Gastrocnemius medialis (tissue), 4 donors: ENCODE measurements around the gene WNT3A. TPM values are rescaled to one million over a fixed set of nuclear protein-coding genes. Genes with fewer than 3 reads are reported as not detected.
A peak's percentile ranks its signal among the peaks of the same experiment; 100 is the strongest.

Experiments used
- ATAC-seq, 2 donors: fragments of 150-250 bp; one replicate each; pipeline ENCODE4 v1.9.1; 2016
- DNase-seq, 2 donors: peaks; one replicate each; pipeline ENCODE4 v3.0.0-alpha.2; 2019
- H3K27ac ChIP-seq, 4 donors: fragments of 200-600 bp; sonication (generic); 1 replicate in 1 of 4; 2 replicates in 3 of 4; pipeline ENCODE4 v1.5.1; 2016 to 2018; ENCODE audit warnings: mild to moderate bottlenecking in 2 of 4, moderate library complexity in 1 of 4
- H3K27me3 ChIP-seq, 3 donors: fragments of 200-600 bp; sonication (generic) in 2 of 3; 1 replicate in 1 of 3; 2 replicates in 2 of 3; pipeline versions ENCODE4 v1.5.1 to v1.6.0; 2016 to 2019; ENCODE audit warnings: mild to moderate bottlenecking in 1 of 3, moderate library complexity in 1 of 3
- H3K36me3 ChIP-seq, 2 donors: fragments of 200-600 bp; sonication (generic) in 1 of 2; one replicate each; pipeline ENCODE4 v1.5.1; 2017 to 2018
- H3K4me1 ChIP-seq, 2 donors: fragments of 200-600 bp; sonication (generic) in 1 of 2; one replicate each; pipeline ENCODE4 v1.5.1; 2016 to 2017; ENCODE audit warnings: mild to moderate bottlenecking in 2 of 2
- H3K4me3 ChIP-seq, 4 donors: fragments of 200-600 bp; sonication (generic) in 3 of 4; 1 replicate in 1 of 4; 2 replicates in 3 of 4; pipeline ENCODE4 v1.5.1; 2016 to 2019; ENCODE audit warnings: mild to moderate bottlenecking in 2 of 4
- H3K9me3 ChIP-seq, 3 donors: fragments of 200-600 bp; sonication (generic) in 2 of 3; 1 replicate in 1 of 3; 2 replicates in 2 of 3; pipeline ENCODE4 v1.5.1; 2016 to 2019
- POLR2A ChIP-seq, 2 donors: fragments of 450-650 bp; IDR thresholded peaks; one replicate each; pipeline ENCODE4 v1.6.1; 2017; ENCODE audit warnings: antibody characterized with exemption in 2 of 2, mild to moderate bottlenecking in 2 of 2, moderate library complexity in 2 of 2
- in situ Hi-C, 4 donors: fragments of 200-750 bp; cut with MboI; loops; one replicate each; pipeline versions ENCODE4 v1.15.0 to v1.8.0; 2017; ENCODE audit warnings: low sequenced_read_pairs in 4 of 4
- intact Hi-C: fragments of 100-400 bp; cut with DNase I; formaldehyde crosslinking; loops from one replicate; pipeline ENCODE4 v1.15.1; 2023; ENCODE audit warnings: low total_unique reads
- total RNA-seq, 4 donors: library from RNA; depleted of rRNA; stranded (reverse); fragments of >200 nt; gene quantifications; one replicate each; pipeline versions ENCODE4 v1.1.0 to v1.2.3, GENCODE V29; 2016
- TF ChIP-seq, protein P1 (sequence below), 5 experiments: fragments of 450-650 bp in 3 of 5; fragments of 200-600 bp in 2 of 5; sonication (generic) in 2 of 5; IDR thresholded peaks in 4 of 5; conservative IDR thresholded peaks in 1 of 5; 1 replicate in 4 of 5; 2 replicates in 1 of 5; pipeline ENCODE4 v1.5.1; 2016 to 2019; ENCODE audit warnings: antibody characterized with exemption in 5 of 5, mild to moderate bottlenecking in 3 of 5, moderate library complexity in 3 of 5

Gene WNT3A
- total RNA-seq, 4 donors from 2014 or later, result not detected

DNA sequence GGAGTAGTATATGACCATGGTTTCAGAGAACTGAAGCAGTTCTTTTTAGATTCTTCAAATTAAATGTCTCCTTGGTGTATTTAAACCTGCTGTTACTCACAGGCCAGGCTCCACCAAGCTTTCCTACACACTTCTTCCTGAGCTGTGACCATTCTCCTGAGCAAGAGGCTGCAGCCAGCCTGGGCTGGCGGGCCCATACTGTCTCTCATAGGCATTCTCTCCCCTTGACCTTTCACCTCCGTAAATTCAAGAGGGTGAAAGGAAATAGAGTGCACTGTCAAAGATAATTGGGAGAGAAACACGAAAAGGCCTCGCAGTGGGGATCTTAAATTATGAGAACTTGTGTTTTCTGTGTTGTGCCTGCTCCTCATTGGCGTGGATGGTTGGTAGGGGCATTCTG lies 78.0 kb downstream of the WNT3A start:
- ATAC-seq (no peak), DNase-seq (no peak)
- Histone ChIP-seq H3K4me1 (peaks cover 66 to 71% of the 10 kb centered on the region in 2 donors), H3K36me3 (no peaks in the 10 kb centered on the region), H3K27me3 (no peaks in the 10 kb centered on the region), H3K9me3 (no peaks in the 10 kb centered on the region), H3K27ac (peak overlapping the region; percentile 89 to 96 (median 92)), H3K4me3 (peak overlapping the region; percentile 70 to 94 (median 90))
- no peak for TF ChIP-seq POLR2A (IDR thresholded peaks at IDR 0.05)
- TF ChIP-seq, protein P1, sequence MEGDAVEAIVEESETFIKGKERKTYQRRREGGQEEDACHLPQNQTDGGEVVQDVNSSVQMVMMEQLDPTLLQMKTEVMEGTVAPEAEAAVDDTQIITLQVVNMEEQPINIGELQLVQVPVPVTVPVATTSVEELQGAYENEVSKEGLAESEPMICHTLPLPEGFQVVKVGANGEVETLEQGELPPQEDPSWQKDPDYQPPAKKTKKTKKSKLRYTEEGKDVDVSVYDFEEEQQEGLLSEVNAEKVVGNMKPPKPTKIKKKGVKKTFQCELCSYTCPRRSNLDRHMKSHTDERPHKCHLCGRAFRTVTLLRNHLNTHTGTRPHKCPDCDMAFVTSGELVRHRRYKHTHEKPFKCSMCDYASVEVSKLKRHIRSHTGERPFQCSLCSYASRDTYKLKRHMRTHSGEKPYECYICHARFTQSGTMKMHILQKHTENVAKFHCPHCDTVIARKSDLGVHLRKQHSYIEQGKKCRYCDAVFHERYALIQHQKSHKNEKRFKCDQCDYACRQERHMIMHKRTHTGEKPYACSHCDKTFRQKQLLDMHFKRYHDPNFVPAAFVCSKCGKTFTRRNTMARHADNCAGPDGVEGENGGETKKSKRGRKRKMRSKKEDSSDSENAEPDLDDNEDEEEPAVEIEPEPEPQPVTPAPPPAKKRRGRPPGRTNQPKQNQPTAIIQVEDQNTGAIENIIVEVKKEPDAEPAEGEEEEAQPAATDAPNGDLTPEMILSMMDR (IDR thresholded peaks at IDR 0.05 in 4 of 5, conservative IDR thresholded peaks at IDR 0.05 in 1 of 5), result no peak
- intact Hi-C loops, result loop anchor here (1.0 to 10.0 kb wide), 5 partner anchors 24 to 1540 kb away; partner anchors contain the start of genes COQ8A, TAF5L, URB2 and WNT9A
- in situ Hi-C loops, result loop anchor here in 1 of 4 donors (25.0 kb wide), 1 partner anchor 322 kb away; no protein-coding TSS in a partner anchor

DNA sequence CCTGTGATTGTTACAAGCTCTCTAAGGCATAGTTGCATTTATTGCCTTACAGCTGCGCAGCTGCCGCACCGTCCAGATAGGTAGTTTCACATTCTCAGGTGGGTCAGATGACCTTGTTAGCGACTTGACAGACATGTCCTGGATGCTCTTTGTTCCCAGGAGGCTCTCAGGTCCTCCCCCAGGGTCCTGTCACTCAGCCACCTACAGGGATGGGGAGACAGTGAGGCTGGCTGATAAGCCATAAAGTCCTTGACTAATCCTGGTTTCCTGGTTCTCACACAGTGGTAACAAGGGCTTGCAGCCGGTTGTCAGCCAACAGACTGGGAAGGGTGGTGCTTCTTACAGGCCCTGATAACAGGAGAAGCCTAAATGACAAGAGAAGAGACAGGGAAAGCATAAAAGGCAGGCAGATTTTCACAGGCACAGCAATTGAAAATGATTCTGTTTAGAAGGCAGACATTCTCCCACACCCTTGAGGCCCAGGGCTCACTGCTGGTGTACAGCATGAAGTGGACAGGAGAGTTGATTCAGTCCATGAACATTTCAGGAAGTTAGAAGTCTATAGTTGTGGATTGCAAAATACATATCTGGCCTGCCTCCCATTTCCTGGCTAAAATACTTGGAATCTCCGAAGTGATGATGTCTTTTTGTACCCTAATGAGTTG lies 78.6 kb downstream of the WNT3A start:
- in situ Hi-C loops (loop anchor here in 1 of 4 donors (25.0 kb wide), 1 partner anchor 323 kb away; no protein-coding TSS in a partner anchor), intact Hi-C loops (loop anchor here (10.0 kb wide), 4 partner anchors 141 to 1539 kb away; partner anchors contain the start of genes COQ8A, TAF5L, URB2 and WNT9A)
- no peak for DNase-seq
- TF ChIP-seq, protein P1 (IDR thresholded peaks at IDR 0.05 in 4 of 5, conservative IDR thresholded peaks at IDR 0.05 in 1 of 5), result no peak
- TF ChIP-seq POLR2A (IDR thresholded peaks at IDR 0.05), result no peak
- no peak for ATAC-seq
- H3K27ac ChIP-seq, result peak overlapping the region; percentile 89 to 96 (median 92)
- H3K27me3 ChIP-seq, result no peaks in the 10 kb centered on the region
- peaks cover 72 to 78% of the 10 kb centered on the region in 2 donors for H3K4me1 ChIP-seq
- H3K36me3 ChIP-seq, result no peaks in the 10 kb centered on the region
- H3K4me3 ChIP-seq, result peak overlapping the region; percentile 70 to 94 (median 90)
- H3K9me3 ChIP-seq, result no peaks in the 10 kb centered on the region

- H3K4me1 ChIP-seq, result peaks cover 88 to 89% of the 10 kb centered on the region in 2 donors
- DNase-seq (no peak), ATAC-seq (no peak)
- no peaks in the 10 kb centered on the region for H3K9me3 ChIP-seq
- no peak for TF ChIP-seq POLR2A (IDR thresholded peaks at IDR 0.05)
- TF ChIP-seq, protein P1 (IDR thresholded peaks at IDR 0.05 in 4 of 5, conservative IDR thresholded peaks at IDR 0.05 in 1 of 5), result peak in 1 of 5 experiments; percentile 7
- H3K36me3 ChIP-seq, result no peaks in the 10 kb centered on the region
- H3K27me3 ChIP-seq, result no peaks in the 10 kb centered on the region
- H3K4me3 ChIP-seq, result peak overlapping the region in 1 of 4 donors; percentile 20
- in situ Hi-C loops (loop anchor here in 1 of 4 donors (25.0 kb wide), 1 partner anchor 326 kb away; no protein-coding TSS in a partner anchor), intact Hi-C loops (loop anchor here (10.0 kb wide), 4 partner anchors 143 to 1537 kb away; partner anchors contain the start of genes COQ8A, TAF5L, URB2 and WNT9A)
- peak overlapping the region; percentile 35 to 93 (median 46) for H3K27ac ChIP-seq
These were observed 81.0 kb downstream of the WNT3A start for GRCh38 chr1:228087771-228088251.

GRCh38 chr1:228088586-228089498 lies 82.0 kb downstream of the WNT3A start:
- in situ Hi-C loops, result loop anchor here in 1 of 4 donors (25.0 kb wide), 1 partner anchor 327 kb away; no protein-coding TSS in a partner anchor
- no peak for TF ChIP-seq POLR2A (IDR thresholded peaks at IDR 0.05)
- TF ChIP-seq, protein P1 (IDR thresholded peaks at IDR 0.05 in 4 of 5, conservative IDR thresholded peaks at IDR 0.05 in 1 of 5), result no peak
- peaks cover 87 to 89% of the 10 kb centered on the region in 2 donors for H3K4me1 ChIP-seq
- DNase-seq (peak in 1 of 2 donors; percentile 10), ATAC-seq (peak in 1 of 2 donors; percentile 11)
- no peak overlapping the region for H3K4me3 ChIP-seq
- H3K36me3 ChIP-seq, result no peaks in the 10 kb centered on the region
- intact Hi-C loops, result loop anchor here (10.0 kb wide), 4 partner anchors 144 to 1536 kb away; partner anchors contain the start of genes COQ8A, TAF5L, URB2 and WNT9A
- H3K27ac ChIP-seq, result peak overlapping the region in 3 of 4 donors; percentile 26 to 93 (median 43)
- H3K9me3 ChIP-seq, result no peaks in the 10 kb centered on the region
- no peaks in the 10 kb centered on the region for H3K27me3 ChIP-seq
